Testis (tissue), 2 donors: Measurements from ENCODE around the gene PINLYP.

Experiments used
- CTCF ChIP-seq, 3 experiments: fragments of 450-650 bp in 2 of 3; fragments of 200-600 bp in 1 of 3; sonication (generic) in 1 of 3; IDR thresholded peaks; one replicate each; pipeline ENCODE4 v1.5.1; 2016 to 2019; ENCODE audit warnings: antibody characterized with exemption in 3 of 3, mild to moderate bottlenecking in 2 of 3, moderate library complexity in 1 of 3
- POLR2A ChIP-seq: fragments of 450-650 bp; IDR thresholded peaks from one replicate; pipeline ENCODE4 v1.6.1; 2017; ENCODE audit warnings: antibody characterized with exemption, mild to moderate bottlenecking, moderate library complexity

- TF ChIP-seq CTCF (IDR thresholded peaks at IDR 0.05) (no peak), POLR2A (no peak)
These were observed 18.6 kb downstream of the PINLYP start for GRCh38 chr19:43594081-43594697.
